Measurements from ENCODE around the gene OIT3.
"Not testable (repeated sequence)": the region's sequence is repeated elsewhere in the genome, so short reads cannot be mapped to it uniquely, and the experiment has no call there.

Gene OIT3

DNA sequence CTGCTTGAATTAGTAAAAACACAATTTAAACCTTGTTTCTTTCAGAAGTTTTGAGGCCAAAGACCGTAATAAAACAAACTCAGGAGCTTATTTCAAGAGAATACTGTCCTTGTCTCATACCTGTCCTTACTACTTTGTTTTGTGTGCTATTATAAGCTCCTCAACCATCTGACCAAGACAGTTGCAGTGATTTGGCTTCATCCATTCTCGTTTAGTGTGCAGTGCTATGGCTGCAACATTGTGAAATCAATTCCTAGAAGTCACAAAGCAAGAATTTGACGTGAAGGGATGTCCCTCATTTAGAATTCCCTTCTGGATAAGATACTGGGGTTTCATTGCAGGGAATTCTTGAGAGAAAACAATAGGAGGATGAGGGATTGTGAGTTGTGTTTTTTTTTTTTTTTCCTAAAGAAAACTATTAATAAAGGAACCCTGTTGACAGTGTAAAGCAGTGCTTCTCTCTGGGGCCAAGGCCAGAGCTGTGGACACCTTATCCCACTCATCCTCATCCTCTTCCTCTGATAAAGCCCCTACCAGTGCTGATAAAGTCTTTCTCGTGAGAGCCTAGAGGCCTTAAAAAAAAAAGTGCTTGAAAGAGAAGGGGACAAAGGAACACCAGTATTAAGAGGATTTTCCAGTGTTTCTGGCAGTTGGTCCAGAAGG, at the start of gene OIT3:
OIT3 (plus strand) TSS at position 604 of the 663 bp plus-strand sequence. CDS start 60 bp downstream, outside the sequence.
- no peak for DNase-seq

- no peak for DNase-seq
Observed at GRCh38 chr10:72846238-72846637, 47.3 kb upstream of the OIT3 start.

DNA sequence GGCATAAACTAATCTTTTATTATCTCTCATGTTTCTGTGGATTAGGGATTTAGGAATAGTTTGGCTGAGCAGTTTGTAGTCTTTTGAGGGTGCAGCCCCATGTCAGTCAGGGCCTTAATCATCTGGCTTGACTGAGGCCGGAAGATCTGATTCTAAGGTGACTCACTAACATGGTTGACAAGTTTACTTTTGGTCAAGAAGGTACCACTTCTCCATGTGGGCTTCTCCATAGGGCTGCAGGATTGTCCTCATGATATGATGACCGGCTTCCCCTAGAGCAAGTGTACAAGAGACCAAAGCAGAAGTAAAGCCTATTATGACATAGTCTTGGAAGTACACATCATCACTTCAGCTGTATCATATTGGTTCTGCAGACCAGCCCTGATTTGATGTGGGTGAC, 45.9 kb upstream of the OIT3 start:
- no peak for DNase-seq

DNA sequence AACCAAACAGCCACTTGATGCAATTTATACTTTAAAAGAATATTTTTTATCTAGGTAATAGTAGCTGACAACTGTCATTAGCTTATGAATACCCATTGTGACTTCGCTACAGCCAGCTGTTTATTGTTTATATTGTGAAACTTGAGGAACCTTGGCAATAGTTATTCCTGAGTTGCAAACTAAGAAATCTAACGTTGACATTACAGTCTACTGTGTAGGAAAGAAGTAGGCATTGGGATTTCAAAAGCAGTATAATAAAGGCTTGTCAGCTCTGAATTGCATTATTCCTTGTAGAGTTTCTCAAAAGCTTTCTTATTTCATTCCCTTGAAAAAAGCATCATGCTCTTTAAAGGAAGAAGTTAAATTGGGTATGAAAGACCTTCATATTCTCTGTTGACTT, 42.7 kb upstream of the OIT3 start:
- DNase-seq = no peak

DNA sequence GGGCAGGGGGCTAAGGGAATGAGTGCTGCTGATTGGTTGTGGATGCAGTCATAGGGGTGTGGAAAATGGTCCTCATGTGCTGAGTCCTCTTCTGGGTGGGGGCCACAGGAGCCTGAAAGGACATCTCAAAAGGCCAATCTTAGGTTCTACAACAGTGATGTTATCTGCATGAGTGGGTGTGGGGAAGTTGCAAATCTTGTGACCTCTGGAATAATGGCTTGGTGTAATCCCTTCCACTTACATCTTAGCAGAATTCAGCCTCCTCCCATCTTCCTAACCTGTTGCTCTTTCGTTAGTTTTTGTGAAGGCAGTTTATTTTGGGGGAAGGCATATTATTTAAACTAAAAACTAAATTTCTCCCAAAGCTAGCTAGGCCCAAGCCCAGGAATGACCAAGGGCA, 42.0 kb upstream of the OIT3 start:
- no peak for DNase-seq

DNA sequence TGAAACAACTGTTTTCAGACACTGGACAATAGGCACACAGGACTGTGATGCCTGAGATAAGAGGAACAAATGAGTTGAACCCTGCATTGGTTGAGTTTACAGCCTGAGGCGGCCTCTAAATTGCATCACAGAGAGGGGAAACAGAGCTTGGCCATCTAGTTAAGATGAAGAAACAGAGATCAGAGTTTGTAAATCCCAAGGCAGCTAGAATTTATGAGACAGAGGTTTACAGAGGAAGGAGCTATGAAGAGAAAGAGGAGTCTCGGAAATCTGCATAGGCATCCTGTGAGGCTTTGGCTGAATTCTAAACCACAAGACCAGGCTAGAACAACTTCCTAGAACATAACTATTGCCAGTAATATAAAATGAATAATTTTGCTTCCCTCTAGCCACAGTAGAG, 41.0 kb upstream of the OIT3 start:
- DNase-seq = no peak

GRCh38 chr10:72855129-72855528, 38.4 kb upstream of the OIT3 start:
- no peak for DNase-seq

DNA sequence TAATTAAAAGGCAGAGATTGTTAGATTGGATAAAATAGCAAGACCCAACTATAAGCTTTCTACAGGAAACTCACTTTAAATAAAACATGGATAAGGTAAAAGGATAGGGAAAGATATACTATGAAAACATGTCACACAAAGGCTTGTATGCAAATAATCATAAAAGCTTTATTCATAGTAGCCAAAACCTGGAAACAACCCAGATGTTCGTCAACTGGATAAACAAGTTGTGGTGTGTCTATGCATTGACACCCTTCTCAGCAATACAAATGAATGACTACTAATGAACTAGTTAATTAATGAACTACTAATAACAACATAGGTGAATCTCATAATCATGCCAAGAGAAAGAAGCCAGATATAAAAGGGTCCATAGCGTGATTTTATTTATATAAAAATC, 37.7 kb upstream of the OIT3 start:
- DNase-seq = no peak

DNA sequence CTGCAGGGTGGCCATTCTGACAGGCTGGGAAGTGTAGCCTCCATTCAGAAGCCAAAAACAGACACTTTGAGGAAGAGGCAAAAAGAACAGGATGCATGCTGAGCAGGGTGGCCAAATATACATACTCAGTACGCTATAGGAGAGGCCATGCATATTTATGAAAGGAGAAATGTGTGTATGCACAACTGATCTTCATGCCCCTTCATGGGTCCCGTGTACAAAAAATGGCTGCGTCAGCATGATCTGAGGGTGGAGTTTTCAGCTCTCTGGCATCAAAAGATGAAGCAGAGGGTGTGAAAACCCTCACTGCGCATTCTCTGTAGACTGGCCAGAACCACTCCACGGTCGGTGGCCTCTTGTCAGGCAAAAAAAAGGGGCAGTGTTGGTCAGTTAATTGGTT, 35.5 kb upstream of the OIT3 start:
- DNase-seq = no peak

DNA sequence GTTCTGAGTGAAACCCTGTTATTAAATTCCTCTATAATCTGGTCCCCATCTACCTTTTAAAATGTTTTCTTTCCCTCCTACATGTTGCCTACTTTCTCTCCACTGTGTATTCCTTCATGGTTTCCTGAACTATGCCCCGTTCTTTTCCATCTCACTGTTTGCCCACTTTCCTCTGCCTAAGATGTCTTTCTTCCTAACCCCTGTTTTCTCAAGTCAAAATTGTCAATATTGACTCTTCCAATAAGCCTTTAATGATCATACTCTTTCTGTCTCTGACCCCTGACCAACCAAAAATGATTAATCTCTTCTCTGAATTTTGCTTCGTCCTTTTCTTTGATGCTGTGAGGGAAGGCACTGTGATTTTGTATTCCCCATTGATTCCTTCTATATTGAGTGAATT, 30.6 kb upstream of the OIT3 start:
- no peak for DNase-seq

DNA sequence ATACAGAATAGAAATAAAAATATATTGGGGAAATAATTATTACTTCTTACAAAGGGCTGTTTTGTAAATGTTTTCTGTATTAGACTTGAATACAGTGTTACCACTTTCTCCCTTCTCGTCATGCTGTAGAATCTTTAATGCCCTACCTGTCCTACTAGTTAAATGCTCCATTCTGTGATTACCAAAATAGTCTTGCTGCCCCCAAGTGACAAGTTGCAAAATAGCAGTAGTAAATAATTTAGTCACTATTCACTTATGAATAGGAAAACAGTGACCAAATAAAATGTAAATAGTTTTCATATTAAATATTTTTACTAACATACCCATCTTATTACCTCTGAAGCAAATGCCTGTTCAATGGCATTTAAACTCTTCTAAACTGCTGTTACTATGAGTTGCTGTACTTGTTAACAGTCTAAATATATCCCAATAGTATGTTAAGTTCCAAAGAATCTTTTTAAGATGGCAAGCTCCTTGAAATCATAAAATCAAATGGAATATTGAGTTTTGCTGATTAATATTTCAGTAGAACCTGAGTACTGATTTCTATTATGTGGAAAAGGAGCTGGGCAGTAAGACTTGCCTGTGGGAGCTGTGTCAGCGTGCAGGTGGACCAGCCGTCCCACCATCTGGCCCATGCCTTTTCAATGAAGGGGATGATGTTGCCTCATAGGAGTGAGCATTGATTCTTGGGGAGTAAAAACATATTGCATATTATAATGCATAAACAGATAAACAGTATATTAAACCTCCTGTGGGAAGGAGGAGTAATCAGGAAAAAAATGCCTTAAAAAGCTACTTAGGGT, 18.1 kb upstream of the OIT3 start:
- no peak for DNase-seq

GRCh38 chr10:72879245-72879644, 14.3 kb upstream of the OIT3 start:
- DNase-seq = no peak

- DNase-seq = no peak
Observed at GRCh38 chr10:72881291-72881690, 12.2 kb upstream of the OIT3 start.

DNA sequence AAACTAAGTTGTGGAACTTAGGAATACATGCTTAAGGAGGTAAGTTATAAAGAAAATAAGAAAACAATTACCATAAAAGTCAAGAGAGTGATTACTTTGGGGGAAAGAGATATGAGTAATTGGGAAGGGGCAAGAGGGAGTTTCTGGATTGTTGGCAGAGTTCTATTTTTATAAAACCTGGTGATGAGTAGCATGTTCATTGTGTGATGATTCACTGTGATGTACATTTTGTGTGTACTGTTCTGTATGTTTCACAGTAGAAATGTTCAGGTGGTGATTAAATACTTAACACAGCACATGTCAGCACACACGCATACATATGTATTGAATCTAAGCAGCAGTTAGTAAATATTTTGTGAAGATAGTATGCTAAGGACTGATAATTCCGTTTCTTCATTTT, 9.7 kb upstream of the OIT3 start:
- no peak for DNase-seq

- no peak for DNase-seq
Observed at GRCh38 chr10:72885953-72886352, 7.6 kb upstream of the OIT3 start.

- no peak for DNase-seq
Observed at GRCh38 chr10:72886621-72887020, 6.9 kb upstream of the OIT3 start.

DNA sequence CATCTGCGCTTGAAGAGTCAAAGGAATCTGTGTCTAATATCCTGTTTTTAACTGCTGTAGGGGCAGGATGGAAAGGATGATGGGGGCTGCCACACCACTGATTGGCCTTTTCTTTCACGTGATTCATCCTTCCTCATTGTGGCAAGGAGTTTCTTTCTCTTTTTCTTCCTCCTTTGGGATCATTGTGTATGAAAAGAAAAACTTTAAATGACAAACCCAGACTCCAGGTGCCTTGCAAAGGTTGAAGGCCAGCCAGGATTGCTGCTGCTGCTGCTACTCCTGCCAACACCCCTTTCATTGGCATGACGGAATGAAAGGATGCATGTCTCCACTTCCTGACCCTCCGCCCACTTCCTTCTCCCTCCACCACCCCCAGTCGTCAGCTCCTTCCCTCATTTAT, 6.5 kb upstream of the OIT3 start:
- DNase-seq = no peak

DNA sequence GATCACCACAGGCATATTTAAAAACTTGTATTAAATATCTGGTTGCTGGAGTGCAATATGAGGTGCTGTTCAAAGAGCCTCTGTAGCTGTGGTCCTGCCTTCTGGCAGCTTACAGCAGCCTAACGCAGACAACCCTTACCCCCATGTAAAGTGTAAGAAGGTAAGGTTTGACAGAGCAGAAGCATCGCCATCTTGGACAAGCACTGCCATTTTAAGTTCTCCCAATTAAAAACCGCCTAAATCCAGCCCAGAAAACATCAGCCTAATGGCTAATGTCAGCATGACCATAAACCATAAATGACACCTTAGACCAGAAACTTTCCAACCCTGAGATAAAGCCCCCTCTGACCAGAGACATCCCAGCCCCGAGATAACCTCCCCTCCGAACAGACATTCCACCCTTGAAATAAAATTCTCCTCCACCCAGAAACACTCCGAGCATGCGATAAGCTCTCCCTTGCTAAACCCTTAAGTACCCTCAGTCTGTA, 5.3 kb upstream of the OIT3 start:
- no peak for DNase-seq

GRCh38 chr10:72889391-72889831, 4.1 kb upstream of the OIT3 start:
- DNase-seq = no peak

DNA sequence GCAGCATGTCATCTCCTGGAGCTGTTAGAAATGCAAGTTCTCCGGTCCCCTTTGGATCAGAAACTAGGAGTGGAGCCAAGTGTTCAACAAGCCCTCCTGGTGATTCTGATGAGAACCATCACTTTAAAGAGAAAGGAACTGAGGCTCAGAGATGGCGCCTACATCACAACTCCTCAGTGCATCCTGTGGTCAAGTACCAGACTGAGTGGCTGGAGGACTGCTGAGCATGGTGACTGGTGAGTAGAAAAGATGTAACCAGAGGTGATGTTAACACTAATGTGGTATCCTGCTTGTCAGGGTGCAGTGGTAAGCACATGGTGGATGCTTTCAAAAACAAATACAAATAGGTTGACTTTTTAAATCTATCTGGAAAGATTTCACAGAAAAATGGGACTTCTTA, 3.5 kb upstream of the OIT3 start:
- no peak for DNase-seq

DNA sequence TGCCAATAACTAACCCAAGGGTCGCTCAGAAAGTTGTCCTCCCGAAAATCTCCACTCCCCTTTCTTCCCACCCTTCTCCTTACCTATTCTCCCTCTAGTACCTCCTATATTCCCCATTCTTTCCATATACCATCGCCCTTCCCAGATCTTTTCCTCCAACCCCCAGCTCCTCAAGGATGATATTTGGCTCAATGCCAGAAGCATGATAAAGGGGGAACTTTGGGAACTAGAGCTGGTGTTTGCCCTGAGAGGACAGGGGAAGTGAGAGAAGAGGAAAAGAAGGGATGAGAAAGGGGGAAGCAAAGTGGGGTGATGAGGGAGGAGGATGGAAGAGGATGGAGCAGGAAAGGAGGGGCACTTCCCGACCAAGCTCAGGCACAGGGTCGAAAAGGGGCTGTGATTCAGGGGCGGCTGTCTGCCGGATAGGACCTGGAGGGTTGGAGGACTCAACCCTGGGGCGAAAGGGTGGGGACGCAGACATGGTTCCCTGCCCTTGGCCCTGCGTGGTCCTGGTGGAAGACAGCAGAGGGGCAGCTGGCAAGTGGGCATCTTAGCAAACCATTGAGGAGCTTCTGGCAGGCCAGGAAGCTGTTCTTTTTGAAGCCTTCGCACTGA, 1.8 kb downstream of the OIT3 start:
- DNase-seq = no peak

GRCh38 chr10:72898616-72899015, 5.1 kb downstream of the OIT3 start:
- no peak for DNase-seq

DNA sequence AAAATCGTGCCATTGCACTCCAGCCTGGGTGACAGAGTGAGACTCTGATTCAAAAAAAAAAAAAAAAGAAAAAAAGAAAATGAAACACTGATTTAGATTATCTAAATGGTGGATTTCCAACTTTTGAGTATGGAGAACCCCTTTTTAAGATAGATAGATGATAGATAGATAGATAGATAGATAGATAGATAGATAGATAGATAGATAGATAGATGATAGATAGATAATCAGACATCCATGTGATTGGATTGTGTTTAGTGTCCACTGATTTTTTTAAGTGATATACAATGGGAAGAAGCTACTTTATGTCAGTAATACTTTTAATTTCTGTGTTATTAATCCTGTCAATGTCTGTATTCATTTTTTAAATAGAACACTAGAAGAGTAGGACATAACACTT, 6.0 kb downstream of the OIT3 start:
- DNase-seq = no peak

- DNase-seq = not testable (repeated sequence)
Observed at GRCh38 chr10:72903941-72904446, 10.5 kb downstream of the OIT3 start.

Data from activated naive CD4-positive, alpha-beta T cell (primary cell).